CD4-positive, alpha-beta T cell treated with Interleukin-1 beta for 1 hour (primary cell): Measurements from ENCODE around the gene GJA3.

Experiments used
- DNase-seq, 2 donors: peaks; one replicate each; pipeline ENCODE4 v3.0.0-alpha.2; 2020 to 2022

The GJA3 gene

DNA sequence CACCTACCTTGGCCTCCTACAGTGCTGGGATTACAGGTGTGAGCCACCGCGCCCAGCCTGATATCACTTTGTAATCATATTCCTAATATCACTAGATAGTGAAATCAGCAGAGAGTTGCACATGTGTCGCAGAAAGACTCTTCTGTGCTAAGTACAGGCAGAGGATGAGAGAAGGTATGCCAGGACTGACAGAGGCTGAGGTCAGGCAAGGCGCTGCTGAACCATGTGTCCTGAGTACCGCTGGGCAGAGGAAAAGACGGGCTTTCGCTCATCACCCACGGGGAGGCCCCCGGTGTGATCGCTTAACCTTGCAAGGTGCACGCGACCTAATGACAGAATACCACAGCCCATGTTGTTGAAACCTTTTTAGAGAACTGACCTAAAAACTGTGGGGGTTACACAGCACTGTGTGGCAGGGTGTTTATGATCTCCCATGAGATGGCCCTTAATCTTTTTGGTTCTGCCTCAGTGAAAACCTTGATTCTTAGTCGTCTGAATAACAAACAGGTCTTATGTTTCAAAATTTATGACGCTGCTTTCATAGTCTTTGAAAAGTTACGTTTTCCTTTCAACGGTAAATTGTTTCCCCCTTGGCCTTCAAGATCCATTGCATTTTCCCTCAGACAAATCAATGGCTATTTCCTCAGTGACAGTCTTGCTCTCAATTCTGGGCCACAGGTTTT lies 12.2 kb downstream of the GJA3 start:
- DNase-seq = no peak

- DNase-seq = no peak
These were observed 14.5 kb downstream of the GJA3 start for GRCh38 chr13:20146381-20146780.

GRCh38 chr13:20145521-20145920 lies 15.3 kb downstream of the GJA3 start:
- no peak for DNase-seq

GRCh38 chr13:20144141-20144850 lies 16.6 kb downstream of the GJA3 start:
- no peak for DNase-seq

DNA sequence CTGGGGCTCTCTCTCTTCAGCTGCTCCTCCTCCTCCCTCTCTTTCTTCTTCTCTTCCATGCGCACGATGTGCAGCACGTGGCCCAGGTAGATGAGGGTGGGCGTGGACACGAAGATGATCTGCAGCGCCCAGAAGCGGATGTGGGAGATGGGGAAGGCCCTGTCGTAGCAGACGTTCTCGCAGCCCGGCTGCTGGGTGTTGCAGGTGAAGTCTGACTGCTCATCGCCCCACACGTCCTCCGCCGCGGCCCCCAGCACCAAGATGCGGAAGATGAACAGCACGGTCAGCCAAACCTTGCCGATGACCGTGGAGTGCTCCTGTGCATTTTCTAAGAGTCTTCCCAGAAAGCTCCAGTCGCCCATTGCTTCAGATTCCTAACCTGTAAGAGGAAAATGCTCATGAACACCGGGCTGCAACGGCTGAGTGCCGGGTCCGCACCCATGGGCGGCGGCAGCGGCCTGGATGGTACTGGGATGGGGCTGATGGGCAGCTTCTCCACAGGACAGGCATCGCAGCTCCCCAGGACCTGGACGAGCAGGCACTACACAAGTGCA lies 17.8 kb downstream of the GJA3 start:
- DNase-seq = no peak

- DNase-seq = no peak
These were observed 18.6 kb downstream of the GJA3 start for GRCh38 chr13:20142023-20142926.

DNA sequence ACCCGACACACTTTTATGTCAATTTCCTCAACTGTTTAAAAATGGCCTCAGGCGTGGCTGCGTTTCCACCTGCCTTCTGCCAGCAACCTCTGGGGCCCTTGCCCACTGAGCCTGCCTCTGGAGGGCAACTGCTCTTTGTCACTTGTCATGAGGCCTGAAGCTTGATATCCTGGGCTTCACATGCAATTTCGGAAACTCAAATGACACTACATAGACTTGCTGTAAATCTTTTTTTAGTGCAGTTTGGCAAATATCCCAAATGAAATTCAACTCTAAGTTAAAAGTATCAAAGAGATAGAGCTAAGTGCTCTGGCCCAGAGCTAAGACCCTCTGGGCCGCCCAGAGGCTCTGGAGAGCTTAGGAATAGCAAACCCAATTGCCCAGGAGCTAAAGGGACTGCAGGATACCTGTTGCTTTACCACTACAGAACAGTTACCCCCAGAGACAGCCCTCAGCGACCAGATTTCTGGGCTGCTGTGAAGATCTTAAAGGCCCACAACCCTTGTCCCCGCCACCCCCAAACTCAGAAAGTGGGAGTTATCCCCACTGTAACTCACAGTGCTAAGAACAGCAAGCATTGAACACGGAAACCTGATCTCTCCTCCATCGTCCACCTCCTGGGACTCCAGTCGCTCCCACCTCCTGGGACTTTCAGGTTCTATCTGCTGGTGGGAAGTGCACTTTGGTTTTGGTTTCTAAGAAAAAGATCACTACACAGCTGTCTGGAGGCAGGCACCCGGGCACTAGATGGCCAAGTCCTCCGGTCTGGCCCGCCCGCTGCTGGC lies 19.4 kb downstream of the GJA3 start:
- no peak for DNase-seq

GRCh38 chr13:20140487-20140886 lies 20.4 kb downstream of the GJA3 start:
- no peak for DNase-seq

DNA sequence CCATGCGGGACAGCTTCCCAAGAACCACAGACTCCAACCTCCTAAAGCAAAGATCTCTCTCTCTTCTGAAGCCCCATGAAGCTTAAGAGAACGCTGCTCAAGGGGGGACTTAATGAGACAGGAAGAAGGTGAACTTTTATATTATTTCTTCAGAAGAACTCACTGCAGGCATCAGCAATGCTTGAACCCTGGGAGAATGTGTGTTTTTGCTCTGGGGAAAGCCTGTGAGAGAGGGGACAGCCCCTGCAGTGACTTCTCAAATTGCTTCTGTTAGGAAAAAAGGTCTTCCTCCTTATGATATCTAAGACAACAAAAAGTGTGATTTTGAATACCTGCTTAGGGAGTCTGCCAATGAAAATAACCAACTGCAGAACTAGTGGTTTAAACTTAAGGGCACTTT lies 23.0 kb downstream of the GJA3 start:
- DNase-seq = no peak

DNA sequence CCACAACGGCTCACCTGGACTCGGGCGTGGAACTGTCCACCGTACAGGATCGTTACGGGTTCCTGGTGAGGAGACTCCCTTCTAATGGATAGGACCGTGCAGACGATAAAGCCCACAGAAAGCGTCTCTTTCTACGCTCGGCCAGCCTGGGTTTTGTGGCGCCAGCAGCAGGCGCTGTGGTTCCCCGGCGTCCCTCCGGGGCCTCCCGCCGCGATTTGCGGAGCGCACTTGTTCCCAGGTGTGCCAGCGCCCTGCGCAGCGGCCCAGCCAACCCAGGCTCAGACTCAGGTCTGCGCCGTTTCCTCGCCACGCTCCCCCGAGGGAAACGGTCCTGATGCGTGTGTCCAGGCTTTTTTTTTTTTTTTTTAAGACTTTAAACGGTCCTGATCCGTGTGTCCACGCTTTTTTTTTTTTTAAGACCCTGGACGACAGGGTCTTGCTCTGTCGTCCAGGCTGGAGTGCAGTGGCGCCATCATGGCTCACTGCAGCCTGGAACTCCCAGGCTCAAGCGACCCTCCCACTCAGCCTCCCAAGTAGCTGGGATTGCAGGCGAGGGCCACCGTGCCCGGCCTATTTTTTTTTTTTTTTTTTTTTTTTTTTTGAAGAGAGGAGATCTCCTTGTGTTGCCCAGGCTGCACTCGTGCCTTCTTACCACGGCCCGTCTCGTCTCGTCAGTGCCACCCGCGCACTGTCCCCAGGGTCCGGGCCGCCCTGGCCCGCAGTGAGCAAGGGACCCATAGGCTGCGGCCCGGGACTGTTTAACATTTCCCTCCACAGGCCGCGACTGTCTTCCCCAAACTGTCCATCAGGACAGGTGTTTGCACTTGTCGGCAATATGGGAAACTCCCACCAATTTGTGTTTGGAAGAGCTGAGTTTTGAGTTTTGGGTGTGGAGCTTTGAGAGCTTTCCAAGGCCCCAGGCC lies 23.8 kb downstream of the GJA3 start:
- peak; percentile 17 to 23 for DNase-seq

DNA sequence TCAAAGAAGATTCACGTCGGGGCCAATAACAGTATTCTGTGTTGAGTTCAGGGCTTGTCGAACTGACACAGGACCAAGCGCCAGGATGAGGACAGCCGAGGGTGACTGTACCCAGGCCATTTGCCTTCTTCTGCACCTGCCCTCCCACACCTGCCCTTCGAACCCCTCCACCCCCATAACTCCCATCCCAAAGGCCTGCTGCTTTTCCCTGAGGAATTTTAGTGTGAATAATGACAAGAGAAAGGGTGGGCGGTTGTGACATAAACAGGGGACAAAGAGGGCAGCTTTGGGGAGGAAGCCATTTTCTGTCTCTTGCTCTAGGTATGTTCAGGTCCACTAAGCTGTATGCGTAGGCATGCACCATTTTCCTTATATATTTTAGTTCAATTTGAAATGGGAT lies 26.1 kb downstream of the GJA3 start:
- no peak for DNase-seq

GRCh38 chr13:20132052-20132634 lies 28.7 kb downstream of the GJA3 start:
- DNase-seq = no peak

GRCh38 chr13:20131057-20131832 lies 29.6 kb downstream of the GJA3 start:
- DNase-seq = no peak

DNA sequence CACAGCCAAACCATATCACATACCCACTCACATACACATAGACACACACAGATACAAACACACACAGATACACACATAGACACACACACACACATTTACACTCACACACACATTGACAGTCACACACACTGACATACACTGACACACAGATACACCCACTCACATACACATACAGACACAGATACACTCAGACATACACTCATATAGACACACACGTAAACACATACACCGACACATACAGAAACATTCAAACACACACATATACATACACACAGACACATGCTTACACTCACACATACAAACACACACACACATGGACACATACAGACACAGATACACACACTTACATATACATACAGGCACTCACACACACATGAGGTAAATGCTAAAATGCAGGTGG lies 30.2 kb downstream of the GJA3 start:
- DNase-seq = no peak

- no peak for DNase-seq
These were observed 30.8 kb downstream of the GJA3 start for GRCh38 chr13:20130012-20130411.

DNA sequence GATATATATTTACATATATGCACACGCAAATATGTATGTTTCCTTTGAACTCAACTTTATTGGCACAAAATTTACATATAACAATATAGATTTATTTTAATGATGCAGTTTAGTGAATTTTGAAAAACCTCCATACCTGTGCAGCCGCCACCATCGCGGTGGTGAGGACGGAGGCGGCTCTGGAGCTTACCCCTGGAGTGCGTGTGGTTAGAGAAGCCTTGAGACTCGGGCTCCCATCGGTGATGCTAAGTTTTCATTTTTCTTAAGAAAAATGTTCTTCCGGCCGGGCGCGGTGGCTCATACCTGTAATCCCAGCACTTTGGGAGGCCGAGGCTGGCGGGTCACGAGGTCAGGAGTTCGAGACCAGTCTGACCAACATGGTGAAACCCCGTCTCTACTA lies 31.8 kb downstream of the GJA3 start:
- no peak for DNase-seq

- no peak for DNase-seq
These were observed 32.4 kb downstream of the GJA3 start for GRCh38 chr13:20128459-20128931.

GRCh38 chr13:20127562-20128458 lies 33.0 kb downstream of the GJA3 start:
- peak; percentile 37 to 58 for DNase-seq

DNA sequence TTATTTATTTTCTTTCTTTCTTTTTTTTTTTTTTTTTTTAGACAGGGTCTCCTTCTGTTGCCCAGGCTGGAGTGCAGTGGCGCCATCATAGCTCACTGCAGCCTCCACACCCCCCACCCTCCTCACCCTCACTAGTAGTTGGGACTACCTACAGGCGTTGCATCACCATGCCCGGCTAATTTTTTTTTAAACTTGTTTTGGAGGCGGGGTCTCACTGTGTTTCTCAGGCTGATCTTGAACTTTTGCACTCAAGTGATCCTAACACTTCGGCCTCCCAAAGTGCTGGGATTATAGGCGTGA lies 33.6 kb downstream of the GJA3 start:
- DNase-seq = peak in 1 of 2 donors; percentile 9
